Right lobe of liver (tissue), 6 donors: ENCODE measurements around the gene FER. TPM values are rescaled to one million over a fixed set of nuclear protein-coding genes. Genes with fewer than 3 reads are reported as not detected.

Source experiments
- ATAC-seq, 4 donors: fragments of 200-7000 bp; cut with Tn5 transposase; one replicate each; pipeline ENCODE4 v1.9.1; 2020; ENCODE audit warnings: mild to moderate bottlenecking in 4 of 4, moderate library complexity in 4 of 4
- DNase-seq, 3 donors: peaks; one replicate each; pipeline ENCODE4 v3.0.0-alpha.2; 2020
- H3K27ac ChIP-seq, 3 donors: fragments of 200-600 bp; one replicate each; pipeline ENCODE4 v1.8.0; 2022
- H3K27me3 ChIP-seq, 2 donors: fragments of 200-600 bp; one replicate each; pipeline ENCODE4 v1.8.0; 2022
- H3K36me3 ChIP-seq, 4 donors: fragments of 200-600 bp; sonication (generic) in 1 of 4; one replicate each; pipeline versions ENCODE4 v1.5.1 to v1.8.0; 2017 to 2022; ENCODE audit warnings: control low read depth in 1 of 4
- H3K4me1 ChIP-seq, 4 donors: fragments of 200-600 bp; sonication (generic) in 1 of 4; one replicate each; pipeline versions ENCODE4 v1.5.1 to v1.8.0; 2017 to 2022; ENCODE audit warnings: control low read depth in 1 of 4
- H3K4me3 ChIP-seq, 3 donors: fragments of 200-600 bp; one replicate each; pipeline ENCODE4 v1.8.0; 2022
- H3K9me3 ChIP-seq, 4 donors: fragments of 200-600 bp; sonication (generic) in 1 of 4; one replicate each; pipeline versions ENCODE4 v1.5.1 to v1.8.0; 2017 to 2022; ENCODE audit warnings: control low read depth in 1 of 4
- POLR2A ChIP-seq: fragments of 450-650 bp; IDR thresholded peaks from one replicate; pipeline ENCODE4 v1.6.1; 2017; ENCODE audit warnings: antibody characterized with exemption, mild to moderate bottlenecking
- WGBS: methylation state at CpG from one replicate; pipeline ENCODE4 v1.1.6; 2018; ENCODE audit warnings: low coverage, low lambda C conversion rate; ENCODE audit not compliant: insufficient coverage; ENCODE audit errors: missing lambda C conversion rate; 5-methylcytosine and 5-hydroxymethylcytosine counted together
- intact Hi-C, 2 donors: fragments of 100-400 bp; cut with DNase I; formaldehyde crosslinking; loops; one replicate each; pipeline versions ENCODE4 v1.11.2 to v1.14.1; 2022
- total RNA-seq, 6 experiments: library from RNA; depleted of rRNA in 2 of 6; stranded (reverse); fragments of >200 nt in 2 of 6; fragmentation: NEBNext Ultra II Directional in 3 of 6; extraction: Animal tissue kit (Norgen Biotek cat#: 25700) in 3 of 6; gene quantifications; one replicate each; pipeline versions ENCODE4 v1.1.0 to v1.2.4, GENCODE V29; 2016 to 2023
- TF ChIP-seq, protein P1 (sequence below), 4 donors: fragments of 200-600 bp in 3 of 4; fragments of 450-650 bp in 1 of 4; IDR thresholded peaks; one replicate each; pipeline versions ENCODE4 v1.5.1 to v1.8.0; 2016 to 2022; ENCODE audit warnings: antibody characterized with exemption in 4 of 4, mild to moderate bottlenecking in 2 of 4
- donor health status: DM: no; HTN: yes; CAD: no.
- donor health status: DM: no; HTN: no; CAD: no.
- donor health status: DM: no; HTN: no; CAD: no.
- donor health status: DM: no; HTN: yes; CAD: no.
- donor health status: DM: no; HTN: yes; CAD: no.

FER gene
- total RNA-seq, 6 experiments from 2014 or later = 2.6 to 10.9 (median 5.0) TPM

DNA sequence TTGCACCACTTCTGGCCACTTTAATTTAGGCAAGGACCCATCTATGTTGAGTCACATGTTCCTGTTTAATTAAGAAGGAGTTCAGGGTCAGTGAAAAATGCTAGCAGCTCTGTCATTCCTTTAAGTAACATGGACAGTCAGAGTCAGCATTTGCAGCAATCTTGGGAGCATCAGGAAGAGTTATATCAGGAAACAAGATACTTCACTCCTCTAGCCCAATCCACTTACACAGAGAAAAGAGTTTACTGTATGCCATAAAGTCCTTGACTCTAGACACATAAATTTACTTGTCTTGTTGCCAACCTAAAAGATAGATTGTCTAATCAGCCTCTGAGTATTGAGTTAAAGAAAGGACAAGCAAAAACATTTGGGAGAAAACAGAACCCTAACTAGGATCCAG, 395.3 kb downstream of the FER start:
- intact Hi-C loops = no loop called here
- DNase-seq = no peak
- no peaks in the 10 kb centered on the region for H3K4me1 ChIP-seq

DNA sequence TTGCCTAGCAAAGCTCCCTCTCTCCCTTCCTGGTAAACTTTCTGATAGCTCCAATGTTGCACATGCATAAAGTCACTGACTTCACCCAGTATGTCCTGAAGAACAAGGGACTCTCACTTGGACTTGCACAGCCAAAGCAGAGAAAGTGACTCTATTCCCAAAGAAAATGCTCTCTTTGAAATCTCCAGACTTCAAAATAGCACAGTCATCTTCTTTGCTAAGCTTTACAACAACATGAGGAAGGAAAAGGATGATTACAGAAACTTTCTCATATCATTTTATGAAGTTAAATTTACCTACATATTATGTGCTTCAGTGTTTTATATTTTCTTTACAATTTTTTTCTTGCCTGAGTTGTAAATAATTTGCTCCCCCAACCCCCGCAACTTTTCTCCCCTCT, 397.4 kb downstream of the FER start:
- H3K4me3 ChIP-seq = no peak overlapping the region
- H3K4me1 ChIP-seq = no peaks in the 10 kb centered on the region
- no peak for ATAC-seq
- WGBS = 75% methylated on average over 1 of the region's 1 CpG
- no peak overlapping the region for H3K27ac ChIP-seq
- intact Hi-C loops = no loop called here
- no peaks in the 10 kb centered on the region for H3K27me3 ChIP-seq
- H3K9me3 ChIP-seq = no peaks in the 10 kb centered on the region
- DNase-seq = no peak
- TF ChIP-seq POLR2A = no peak
- TF ChIP-seq, protein P1, sequence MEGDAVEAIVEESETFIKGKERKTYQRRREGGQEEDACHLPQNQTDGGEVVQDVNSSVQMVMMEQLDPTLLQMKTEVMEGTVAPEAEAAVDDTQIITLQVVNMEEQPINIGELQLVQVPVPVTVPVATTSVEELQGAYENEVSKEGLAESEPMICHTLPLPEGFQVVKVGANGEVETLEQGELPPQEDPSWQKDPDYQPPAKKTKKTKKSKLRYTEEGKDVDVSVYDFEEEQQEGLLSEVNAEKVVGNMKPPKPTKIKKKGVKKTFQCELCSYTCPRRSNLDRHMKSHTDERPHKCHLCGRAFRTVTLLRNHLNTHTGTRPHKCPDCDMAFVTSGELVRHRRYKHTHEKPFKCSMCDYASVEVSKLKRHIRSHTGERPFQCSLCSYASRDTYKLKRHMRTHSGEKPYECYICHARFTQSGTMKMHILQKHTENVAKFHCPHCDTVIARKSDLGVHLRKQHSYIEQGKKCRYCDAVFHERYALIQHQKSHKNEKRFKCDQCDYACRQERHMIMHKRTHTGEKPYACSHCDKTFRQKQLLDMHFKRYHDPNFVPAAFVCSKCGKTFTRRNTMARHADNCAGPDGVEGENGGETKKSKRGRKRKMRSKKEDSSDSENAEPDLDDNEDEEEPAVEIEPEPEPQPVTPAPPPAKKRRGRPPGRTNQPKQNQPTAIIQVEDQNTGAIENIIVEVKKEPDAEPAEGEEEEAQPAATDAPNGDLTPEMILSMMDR (IDR thresholded peaks at IDR 0.05) = no peak
- no peaks in the 10 kb centered on the region for H3K36me3 ChIP-seq

More for the DNA sequence above, 395.3 kb downstream of the FER start:
- no peak overlapping the region for H3K27ac ChIP-seq
- H3K27me3 ChIP-seq = no peaks in the 10 kb centered on the region
- H3K4me3 ChIP-seq = no peak overlapping the region
- no peaks in the 10 kb centered on the region for H3K9me3 ChIP-seq
- no peak for ATAC-seq
- no peaks in the 10 kb centered on the region for H3K36me3 ChIP-seq
- no peak for TF ChIP-seq POLR2A

DNA sequence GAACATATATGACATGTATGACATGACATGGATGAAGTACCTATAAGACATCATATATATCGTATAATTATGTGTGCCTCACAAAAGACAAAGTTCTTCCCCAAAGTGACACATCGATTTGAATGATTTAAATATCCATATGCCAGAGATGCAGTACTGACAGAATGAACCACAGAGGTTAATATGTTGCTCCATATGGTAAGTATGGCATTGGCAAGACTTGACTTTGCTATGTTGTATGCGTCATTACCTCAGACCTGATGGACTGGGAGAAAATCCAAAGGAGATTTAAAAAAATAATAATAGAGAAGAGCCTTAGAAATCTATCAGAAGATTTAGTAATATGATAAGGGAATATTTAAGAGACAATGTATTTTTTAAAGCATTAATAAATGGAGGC, 398.9 kb downstream of the FER start:
- DNase-seq = no peak
- Histone ChIP-seq H3K4me3 (no peak overlapping the region), H3K36me3 (no peaks in the 10 kb centered on the region), H3K4me1 (no peaks in the 10 kb centered on the region), H3K27me3 (no peaks in the 10 kb centered on the region), H3K27ac (no peak overlapping the region), H3K9me3 (no peaks in the 10 kb centered on the region)
- intact Hi-C loops = no loop called here
- WGBS = 79% methylated on average over 3 of the region's 3 CpGs
- ATAC-seq = no peak
- TF ChIP-seq, protein P1 (IDR thresholded peaks at IDR 0.05) = no peak
- TF ChIP-seq POLR2A = no peak

DNA sequence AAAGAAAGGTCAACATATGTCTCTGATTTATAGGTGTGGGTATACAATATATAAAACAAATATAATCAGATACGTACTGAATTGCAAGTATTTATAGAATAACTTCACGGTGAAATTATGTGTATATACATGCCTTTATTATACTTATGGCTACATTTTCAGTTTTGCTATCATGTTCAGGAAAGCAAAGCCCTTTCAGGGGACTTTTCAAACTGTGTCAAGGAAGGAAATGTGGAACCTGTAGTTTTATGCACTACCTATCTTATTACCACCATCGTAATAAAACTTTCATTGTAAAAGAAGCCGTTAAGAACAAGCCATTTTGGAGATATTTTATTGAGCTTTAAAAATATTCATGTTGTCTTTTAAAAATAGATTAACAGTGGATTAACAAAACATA, 404.9 kb downstream of the FER start:
- peaks cover 0 to 2% (median 0%) of the 10 kb centered on the region in 4 donors for H3K36me3 ChIP-seq
- TF ChIP-seq POLR2A = no peak
- TF ChIP-seq, protein P1 (IDR thresholded peaks at IDR 0.05) = no peak
- no peak overlapping the region for H3K27ac ChIP-seq
- no peaks in the 10 kb centered on the region for H3K9me3 ChIP-seq
- no peaks in the 10 kb centered on the region for H3K27me3 ChIP-seq
- no peaks in the 10 kb centered on the region for H3K4me1 ChIP-seq
- ATAC-seq = no peak
- WGBS = 86% methylated on average over 4 of the region's 4 CpGs
- DNase-seq = no peak
- H3K4me3 ChIP-seq = no peak overlapping the region
- intact Hi-C loops = no loop called here

DNA sequence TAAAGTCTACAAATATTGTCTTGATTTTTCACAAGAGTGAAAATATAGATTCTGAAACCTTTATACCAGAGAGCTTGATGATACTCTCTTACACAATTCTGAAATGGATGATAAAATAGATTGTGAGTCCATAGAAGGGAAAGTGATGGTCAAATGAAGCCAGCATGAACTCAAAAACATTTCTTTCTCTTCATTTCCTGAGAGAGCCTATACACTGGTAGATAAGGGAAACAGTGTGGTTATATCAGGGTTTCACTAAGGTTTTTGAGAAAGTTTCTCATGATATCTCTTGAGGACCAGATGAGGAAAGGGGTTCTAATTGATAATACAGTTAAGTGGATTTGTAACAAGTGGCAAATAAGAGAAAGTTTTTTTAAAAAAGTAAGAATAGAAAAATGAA, 407.9 kb downstream of the FER start:
- no peaks in the 10 kb centered on the region for H3K9me3 ChIP-seq
- TF ChIP-seq POLR2A = no peak
- TF ChIP-seq, protein P1 (IDR thresholded peaks at IDR 0.05) = no peak
- H3K27ac ChIP-seq = no peak overlapping the region
- no peaks in the 10 kb centered on the region for H3K27me3 ChIP-seq
- intact Hi-C loops = no loop called here
- no peaks in the 10 kb centered on the region for H3K4me1 ChIP-seq
- ATAC-seq (no peak), DNase-seq (no peak)
- H3K36me3 ChIP-seq = peaks cover 0 to 2% (median 0%) of the 10 kb centered on the region in 4 donors
- no peak overlapping the region for H3K4me3 ChIP-seq
